ENCODE results near the gene PRR13. TPM values are rescaled to one million over a fixed set of nuclear protein-coding genes. Genes with fewer than 3 reads are reported as not detected.
A peak's percentile ranks its signal among the peaks of the same experiment; 100 is the strongest.
"Not testable (repeated sequence)": the region's sequence is repeated elsewhere in the genome, so short reads cannot be mapped to it uniquely, and the experiment has no call there.

Gene PRR13
- total RNA-seq, 1 donor from 2014 or later = 18.2 TPM

DNA sequence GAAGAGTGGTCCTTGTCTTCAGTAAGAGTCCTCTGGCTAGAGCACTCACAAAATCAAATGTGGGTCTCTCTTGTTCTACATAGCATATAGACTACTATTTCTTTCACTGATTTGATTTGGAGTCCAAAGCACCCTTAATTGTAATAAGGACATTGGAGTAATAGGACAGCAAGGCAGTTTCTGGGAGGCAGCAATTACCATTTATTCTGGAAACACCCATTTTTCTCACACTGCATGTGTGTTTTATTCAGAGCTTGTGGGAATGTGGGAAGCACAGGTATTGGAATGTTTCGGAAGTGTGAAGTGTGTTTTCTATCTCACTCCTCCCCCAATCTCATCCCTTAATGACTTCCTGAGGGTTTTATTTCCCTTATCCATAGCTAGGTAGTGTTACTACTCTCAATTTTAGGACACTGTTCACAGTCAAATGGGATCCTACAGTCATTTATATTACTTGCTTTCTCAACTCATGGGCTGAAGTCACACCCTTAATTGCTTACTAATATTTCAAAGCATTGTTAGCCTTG is 30.6 kb downstream of the PRR13 start:
- DNase-seq = no peak

DNA sequence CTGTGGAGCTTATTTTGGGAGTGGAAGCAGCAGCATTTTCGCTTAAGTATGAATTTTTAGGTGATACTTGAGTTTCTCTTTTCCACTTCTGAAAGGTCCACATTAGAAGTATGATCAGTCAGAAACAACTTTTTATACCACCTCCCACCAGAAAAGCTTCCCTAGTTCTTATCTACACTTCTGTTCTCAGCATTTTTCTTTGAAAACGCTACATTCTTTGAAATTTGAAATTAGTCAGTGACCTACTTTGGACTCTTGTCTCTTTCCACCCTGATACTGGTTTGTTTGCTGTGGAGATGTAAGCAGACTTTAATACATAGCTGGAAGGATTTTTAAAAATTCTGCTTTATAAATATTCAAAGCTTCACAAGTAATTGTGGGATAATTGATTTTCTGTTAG is 32.5 kb downstream of the PRR13 start:
- DNase-seq = no peak

DNA sequence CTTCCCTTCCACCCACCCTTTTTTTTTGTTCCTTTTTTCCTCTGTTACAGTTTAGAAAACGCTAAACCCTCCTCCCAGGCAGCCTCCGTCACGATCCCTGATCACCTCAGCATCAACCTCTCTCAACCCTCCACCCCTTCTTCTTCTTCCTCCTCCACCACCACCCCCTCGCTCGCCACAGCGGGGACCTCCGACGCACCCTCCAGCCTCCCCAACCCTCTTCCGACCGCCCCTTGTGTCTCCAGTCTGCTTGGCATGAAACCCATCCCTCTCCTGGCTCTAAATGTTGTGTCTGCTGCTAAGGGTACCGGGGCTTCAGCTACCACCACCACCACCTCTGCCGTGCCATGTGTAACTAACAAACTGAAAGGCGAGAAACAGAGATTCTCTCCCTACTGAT is 33.3 kb downstream of the PRR13 start:
- DNase-seq = no peak

DNA sequence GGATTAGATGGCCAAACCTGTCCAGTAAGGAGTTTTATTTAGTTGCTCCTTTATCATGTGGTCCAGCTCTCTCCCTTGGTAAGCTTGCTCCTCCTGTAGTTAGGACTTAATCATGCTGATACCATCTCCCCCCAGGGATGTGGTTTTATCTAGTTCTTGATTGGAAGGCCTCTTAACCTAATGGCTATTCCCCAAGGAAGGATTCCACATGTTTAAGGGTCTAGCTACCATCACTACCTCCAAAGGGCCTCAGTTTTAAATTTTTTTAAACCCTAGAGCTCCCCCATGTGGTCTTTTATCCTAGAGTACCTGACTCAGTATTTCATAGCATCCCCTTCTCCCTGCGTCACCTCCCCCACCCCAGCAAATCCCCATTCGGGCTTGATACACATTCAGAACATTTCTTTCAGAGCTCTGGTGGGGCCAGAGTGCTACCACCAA is 35.3 kb downstream of the PRR13 start:
- DNase-seq = no peak

DNA sequence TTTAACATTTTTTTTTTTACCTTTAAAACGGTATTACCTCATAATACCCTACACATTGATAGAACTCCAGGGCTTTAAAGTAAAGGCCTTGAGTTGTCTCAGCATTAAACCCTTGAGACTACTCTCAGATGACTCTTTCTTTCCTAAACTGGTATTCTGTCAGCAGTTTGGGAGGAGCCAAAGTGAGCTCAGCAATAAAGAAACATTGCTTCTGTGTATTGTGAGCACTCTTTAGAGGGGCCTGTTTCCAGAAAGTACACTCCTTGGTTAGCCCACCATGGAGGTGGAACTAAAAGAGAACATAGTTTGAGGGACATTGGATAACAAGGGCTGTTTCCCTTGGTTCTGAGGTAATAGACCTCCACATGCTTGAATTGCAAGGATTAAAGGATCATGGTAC is 37.3 kb downstream of the PRR13 start:
- no peak for DNase-seq

DNA sequence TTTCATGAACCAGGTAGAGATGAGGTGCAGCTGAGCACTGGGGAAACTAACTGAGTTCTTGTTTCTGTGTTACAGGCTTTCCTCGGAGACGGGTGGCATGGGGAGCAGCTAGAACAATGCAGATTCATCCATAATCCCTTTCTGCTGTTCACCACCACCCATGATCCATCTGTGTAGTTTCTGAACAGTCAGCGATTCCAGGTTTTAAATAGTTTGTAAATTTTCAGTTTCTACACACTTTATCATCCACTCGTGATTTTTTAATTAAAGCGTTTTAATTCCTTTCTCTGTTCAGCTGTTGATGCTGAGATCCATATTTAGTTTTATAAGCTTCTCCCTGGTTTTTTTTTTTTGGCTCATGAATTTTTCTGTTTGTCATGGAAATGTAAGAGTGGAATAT is 37.8 kb downstream of the PRR13 start:
- DNase-seq = no peak

DNA sequence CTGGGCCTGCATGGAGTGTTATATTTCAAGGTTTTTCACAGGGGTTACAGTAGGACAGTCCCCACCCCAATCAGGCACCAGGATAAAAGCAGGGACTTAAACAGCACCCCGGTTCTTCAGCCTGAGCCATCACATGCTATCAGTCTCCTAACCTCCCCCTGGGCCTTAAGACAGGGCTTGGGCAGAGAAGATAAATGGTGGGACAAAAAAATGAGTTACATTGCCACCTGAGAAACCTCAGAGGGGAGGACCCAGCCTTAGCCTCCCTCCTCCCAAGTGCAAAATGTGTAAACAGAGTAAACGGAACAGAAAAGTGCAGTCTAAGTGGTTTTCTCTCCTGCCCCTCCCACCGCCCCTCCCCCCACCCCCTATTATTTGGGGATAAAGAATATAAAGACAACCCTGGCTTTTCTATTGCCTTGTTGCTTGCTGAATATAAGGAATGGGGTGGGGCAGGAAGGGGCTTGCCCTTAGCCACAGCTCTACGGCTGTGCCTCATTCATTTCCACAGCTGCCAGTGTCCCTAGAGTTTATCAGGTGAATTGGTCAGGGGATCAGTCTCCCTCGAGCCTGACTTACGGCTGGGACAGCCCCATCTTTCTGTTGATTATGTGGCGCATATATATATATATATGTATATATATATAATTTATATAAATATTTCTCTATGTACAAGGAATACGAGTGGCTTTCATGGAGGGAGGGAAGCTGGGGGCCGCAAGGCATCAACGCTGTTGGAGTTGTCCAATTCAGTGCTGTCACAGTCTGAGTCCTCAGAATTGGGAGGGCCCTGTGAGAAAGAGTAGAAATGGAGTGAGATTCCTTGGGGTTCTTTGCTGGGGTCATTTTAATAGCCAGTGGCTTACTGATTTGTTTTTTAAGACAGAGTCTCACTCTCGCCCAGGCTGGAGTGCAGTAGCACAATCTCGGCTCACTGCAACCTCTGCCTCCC is 39.2 kb downstream of the PRR13 start:
- DNase-seq = no peak

DNA sequence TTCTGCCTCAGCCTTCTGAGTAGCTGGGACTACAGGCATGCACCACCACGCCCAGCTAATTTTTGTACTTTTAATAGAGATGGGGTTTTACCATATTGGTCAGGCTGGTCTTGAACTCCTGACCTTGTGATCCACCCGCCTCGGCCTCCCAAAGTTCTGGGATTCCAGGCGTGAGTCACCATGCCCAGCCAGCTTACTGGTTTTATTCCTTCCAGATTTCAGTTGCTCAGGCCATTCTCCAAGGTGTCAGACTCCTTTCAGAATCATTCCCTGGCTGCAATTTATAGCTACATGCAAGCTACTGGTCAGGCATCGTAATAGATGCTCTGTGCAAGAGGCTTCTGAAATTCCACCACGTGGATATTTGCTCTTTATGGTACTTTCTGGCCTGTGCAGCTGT is 39.9 kb downstream of the PRR13 start:
- DNase-seq = not testable (repeated sequence)

DNA sequence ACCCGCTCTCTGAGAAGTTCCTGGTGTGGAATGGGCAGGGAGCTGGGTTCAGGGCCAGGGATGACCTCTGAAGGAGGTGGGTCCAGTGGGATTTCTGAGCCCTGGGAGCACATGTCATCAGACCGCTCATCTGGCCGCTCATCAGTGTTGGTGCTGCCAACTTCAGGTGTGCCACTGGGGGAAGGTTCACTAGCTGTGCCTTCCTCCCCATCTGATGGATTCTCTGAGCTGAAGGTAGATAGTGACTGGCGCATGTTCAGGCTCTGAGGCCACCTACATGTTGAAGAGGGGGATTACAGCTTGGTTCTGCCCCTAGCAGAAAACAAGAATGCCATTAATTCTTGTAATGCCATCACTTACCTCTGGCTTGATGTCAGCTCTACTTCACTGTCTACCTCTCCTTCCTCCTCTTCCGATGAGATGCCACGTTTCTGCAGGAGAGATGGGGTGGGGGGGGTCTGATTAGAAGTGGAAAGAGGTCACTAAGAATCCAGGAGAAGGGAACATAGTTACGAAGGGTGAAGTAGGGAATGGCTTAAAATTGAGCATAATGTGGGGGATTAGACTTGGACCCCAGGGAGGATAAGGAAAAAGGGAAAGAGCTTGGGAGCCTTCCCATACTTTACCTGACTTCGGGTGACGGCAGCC is 40.5 kb downstream of the PRR13 start:
- no peak for DNase-seq

DNA sequence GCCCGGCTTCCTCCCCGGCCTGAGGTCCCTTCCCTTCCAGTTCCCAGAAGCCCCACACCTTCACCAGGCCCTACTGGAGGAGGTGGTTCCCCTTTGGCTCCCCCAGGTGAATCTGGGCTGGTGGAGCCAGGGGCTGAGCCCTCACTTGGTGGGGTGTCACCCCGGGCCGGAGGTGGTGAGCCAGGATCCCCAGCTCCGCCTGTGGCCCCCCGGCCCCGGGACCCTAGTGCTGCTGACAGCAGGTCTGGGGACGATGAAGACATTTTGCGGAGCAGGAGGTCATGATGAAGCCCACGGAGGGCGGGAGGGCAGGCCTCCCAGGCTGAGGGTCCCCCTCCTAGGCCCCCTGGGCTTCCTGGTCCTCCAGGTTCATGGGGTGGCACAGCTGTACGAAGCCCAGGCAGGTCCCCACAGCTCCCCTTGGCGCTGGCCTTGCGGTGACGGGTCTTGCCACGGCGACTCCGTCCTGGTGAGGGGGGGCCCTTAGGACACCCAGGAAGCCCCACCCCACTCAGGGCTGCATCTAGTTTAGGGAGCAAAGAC is 41.2 kb downstream of the PRR13 start:
- no peak for DNase-seq

DNA sequence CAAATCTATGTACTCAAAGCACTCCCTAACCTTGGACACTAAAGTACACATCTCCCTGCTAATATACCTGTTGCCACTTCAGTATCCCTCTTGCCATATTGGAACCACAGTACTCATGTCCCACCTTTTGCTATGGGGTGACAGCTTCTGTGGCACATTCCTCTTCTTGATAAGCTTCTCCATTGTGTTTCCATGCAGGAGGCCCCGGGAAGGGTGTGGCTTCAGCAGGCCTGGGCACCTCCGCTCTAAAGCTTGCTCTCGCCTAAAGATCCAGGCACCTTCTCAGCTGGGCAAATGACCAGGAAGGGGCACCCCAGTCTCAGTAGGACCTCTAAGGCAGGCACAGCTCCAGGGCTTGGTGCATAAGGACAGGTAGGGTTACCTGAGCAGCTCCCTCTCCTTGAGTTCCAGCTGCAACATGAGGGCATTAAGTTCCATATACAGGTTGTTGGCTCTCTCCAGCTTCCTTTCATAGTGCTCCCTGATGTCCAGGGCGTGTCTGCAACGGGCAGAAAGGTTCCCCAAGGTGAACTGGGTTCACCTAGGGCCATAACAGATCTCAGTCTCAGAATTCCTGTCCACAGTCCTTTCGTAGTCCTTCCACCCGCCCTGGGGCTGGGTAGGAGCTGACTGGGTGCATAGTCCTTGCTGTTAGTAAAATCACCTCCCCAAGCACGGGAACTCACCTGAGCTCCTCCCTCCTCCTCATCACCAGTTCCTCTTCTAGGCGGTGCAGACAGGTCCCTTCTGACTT is 41.9 kb downstream of the PRR13 start:
- no peak for DNase-seq

DNA sequence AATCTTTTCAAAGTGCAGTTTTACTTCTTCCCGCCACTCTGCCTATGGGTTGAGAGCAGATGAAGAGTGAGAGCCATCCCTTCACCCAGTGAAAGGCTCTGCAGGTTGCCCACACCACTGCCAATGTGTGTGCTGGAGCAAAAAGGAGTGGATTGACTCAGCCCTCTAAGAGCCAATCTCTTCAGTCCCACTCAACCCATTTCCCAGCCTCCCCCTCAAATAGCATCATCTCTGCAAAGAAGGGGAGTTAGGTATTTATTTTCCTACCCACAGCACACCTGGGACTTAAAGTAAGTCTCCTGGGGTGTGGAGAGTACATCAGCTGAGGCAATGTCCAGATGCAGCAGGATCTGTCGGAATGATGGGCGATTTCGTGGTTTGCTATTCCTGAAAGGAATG is 42.4 kb downstream of the PRR13 start:
- no peak for DNase-seq

DNA sequence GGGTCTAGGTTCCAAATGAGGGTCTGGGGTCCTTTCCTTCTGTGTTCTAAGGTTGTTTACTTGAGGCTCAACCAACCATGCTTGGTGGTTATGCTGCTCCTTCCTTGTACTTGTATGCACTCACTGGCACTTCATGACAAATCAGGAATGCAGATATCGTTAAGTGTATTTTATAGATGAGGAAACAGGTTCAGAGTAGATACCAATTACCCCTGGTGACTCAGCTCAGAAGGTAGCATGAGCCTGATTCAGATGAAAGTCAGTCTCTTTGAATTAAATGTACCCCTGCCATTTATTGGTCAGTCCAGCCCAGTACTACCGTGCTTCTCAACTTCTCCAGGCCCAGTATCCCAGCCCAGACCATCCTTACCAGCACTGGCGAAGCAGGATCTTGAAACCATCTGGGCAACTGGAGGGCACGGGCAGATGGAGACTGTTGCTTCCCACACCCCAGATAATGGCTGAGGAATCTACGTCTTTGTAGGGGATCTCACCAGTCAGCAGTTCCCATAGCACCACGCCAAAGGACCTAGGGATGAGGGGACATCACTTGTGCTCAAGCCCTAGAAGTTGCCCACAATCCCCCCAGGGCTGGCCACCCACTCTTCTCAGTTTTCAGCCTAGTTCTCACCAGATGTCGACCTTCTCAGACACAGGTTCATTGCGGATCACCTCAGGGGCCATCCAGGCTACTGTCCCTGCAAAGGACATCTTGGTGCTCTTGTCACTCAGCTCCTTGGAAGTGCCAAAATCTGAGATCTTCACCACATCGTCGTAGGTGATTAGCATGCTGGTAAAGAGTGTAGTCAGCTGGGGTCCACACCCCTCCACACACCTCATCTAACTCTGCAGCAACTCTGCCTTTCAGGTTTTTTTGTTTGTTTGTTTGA is 43.4 kb downstream of the PRR13 start:
- DNase-seq = no peak

DNA sequence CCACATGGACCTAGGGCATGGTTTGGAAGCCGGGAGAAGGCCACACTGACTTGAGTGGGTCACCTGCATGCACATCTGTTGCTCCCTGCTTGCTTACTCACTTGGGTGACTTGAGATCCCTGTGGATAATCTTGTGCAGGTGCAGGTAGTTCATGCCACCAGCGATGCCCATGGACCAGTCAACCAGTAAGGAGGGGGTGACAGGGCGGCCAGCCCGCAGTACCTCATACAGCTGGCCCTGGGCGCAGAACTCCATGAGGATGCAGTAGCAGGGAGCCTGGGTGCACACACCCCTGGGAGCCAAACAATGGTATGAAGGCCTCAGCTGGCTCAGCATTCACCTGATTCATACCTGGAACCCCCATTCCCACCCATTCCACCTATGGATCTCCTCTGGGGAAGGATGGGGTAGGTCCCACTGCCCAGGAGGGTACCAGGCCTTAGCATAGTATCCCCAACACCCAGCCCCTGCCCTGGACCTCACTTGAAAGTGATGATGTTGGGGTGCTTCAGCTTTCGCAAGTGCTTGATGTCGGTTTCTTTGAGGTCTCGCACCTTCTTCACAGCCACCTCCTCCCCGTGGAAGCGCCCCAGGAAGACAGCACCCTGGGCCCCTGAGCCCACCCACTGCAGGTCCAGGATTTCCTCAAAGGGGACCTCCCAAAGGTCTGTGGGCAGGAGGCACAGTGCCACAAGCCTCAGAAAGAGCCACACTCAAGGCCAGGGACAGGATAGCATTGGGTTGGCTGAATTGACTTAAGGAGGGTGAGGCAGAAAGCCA is 44.6 kb downstream of the PRR13 start:
- no peak for DNase-seq

DNA sequence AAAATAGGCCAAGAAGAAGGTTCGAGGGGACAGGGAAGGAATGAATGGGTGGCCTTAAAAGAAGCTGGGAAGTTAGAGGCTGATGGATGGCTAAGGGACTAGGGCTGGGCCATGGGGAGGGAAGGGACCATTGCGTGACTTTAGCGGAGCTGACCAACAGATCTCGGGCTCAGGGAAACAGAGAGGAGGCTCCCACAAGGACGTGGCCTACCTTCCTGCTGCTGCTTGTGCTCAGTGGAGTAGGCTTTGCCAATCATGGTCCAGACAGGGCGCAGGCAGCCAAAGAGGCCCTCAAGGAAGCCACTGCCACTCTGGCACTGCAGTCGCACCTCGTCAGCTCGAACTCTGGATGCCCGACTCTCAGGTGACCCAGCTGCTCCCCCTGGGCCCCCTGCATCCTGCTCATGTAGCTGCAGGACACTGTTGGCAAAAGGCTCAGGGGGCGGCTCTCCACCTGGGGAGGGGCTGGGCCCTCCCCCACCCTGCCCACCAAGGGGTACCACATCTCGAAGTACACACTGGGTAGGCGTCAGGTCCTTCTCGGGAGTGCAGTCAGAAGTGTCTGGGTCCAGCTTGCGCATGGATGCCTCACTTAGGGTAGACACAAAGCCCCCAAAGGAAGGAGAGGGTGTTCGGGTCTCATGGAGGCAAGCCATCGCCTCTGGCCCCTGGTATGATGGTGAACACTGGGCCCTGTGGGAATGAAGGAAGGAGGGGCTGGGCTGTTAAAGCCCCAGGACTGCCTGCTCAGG is 45.4 kb downstream of the PRR13 start:
- DNase-seq = no peak

DNA sequence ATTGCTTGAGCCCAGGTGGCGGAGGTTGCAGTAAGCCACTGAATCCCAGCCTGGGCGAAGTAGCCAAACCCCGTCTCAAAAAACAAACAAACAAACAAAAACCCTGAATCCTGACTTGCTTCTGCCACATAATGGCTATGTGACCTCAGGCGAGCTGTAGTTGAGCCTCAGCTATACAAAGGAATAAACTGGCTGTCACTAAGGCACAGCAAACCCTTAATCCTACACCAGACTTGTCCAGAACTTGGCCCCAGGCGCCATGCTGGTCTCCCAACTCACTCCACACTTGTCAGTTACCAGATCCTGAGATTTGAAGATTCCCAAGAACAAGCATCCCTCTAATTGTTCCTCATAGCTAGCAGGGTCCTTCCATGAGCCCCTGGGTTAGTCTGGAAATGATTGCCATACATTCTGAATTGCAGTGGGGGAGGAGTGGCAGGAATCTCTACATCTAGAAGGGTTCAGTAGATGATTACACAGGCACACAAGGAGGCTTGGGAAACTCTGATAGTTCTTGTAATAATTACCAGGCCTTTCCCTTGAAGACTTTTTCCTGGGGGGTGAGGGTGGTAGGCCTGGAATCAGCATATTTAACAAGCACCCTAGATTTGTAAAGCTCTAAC is 47.8 kb downstream of the PRR13 start:
- DNase-seq = no peak

DNA sequence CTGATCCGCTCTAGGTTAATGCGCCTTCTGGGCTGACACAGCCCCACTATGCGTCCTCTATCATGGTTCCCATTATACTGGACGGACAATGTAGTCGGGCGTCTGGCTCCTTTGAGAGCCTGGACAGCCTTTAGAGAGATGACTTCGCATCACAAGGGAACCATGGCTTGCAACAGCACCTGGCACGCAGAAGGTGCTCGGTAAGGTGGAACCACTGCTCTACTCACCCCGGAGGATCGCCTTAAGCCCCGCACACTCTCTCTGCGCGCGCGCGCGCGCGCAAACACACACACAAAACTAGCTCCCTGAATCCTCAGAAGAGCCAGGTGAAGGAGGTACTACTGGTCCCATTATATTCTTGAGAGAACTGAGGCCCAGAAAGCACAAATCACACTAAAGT is 50.7 kb downstream of the PRR13 start:
- no peak for DNase-seq

DNA sequence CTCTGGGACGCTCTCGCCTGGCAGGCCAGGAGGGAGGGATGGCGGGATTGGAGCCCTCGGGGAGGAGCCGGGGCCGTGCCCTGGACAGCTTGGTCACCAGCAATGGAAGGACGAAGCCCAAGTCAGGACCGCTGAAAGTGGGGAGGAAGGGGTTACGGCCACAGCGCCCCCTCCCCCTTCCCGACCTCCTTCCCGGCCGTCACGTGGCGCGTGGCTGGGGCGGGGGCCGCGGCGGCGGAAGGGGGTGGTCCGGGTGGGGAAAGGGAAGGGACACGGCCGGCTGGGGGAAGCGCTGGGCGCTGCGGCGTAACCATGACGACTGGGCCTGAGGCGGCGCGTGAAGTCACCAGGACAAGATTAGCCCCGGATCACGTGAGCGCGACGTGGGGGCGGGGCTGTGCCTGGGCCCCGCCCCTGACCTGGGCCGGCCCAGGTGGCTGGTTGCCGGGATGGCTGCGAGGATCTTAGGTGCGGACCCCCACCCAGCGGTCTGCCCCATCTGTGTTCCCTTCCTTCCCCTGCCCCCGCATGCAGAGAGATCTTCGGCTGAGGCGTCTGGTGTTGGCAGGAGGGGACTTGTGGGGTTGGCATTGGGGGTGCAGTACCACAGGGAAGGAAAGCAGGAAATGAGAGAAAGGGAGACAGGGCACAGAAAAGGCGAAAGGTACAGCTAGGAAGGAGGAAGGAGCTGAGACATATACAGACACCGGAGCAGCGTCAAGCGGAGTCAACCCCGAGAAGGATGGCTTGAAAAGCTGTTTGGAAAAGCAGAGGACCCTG is 51.5 kb downstream of the PRR13 start:
- peak; percentile 96 for DNase-seq

All from skin of body (tissue), 2 donors.